ENCODE data around the gene ARL5A.

The ARL5A gene

GRCh38 chr2:151765760-151766410 is 62.3 kb downstream of the ARL5A start:
- no peak for DNase-seq

GRCh38 chr2:151762694-151763093 is 65.5 kb downstream of the ARL5A start:
- no peak for DNase-seq

GRCh38 chr2:151761687-151762086 is 66.5 kb downstream of the ARL5A start:
- DNase-seq = no peak

GRCh38 chr2:151761193-151761592 is 67.0 kb downstream of the ARL5A start:
- DNase-seq = no peak

GRCh38 chr2:151760139-151760650 is 68.0 kb downstream of the ARL5A start:
- DNase-seq = peak; percentile 43 to 64

GRCh38 chr2:151758744-151759143 is 69.5 kb downstream of the ARL5A start:
- DNase-seq = no peak

- no peak for DNase-seq
Observed at GRCh38 chr2:151757861-151758260, 70.4 kb downstream of the ARL5A start.

- no peak for DNase-seq
Observed at GRCh38 chr2:151756820-151757219, 71.4 kb downstream of the ARL5A start.

- no peak for DNase-seq
Observed at GRCh38 chr2:151754253-151754897, 73.8 kb downstream of the ARL5A start.

GRCh38 chr2:151753540-151753939 is 74.7 kb downstream of the ARL5A start:
- no peak for DNase-seq

Data from SHP77 (cell line).